HUES48 (cell line): ENCODE data around the gene UNC13A.
"Not testable (repeated sequence)": the region's sequence is repeated elsewhere in the genome, so short reads cannot be mapped to it uniquely, and the experiment has no call there.

ENCODE experiments used
- H3K27ac ChIP-seq: one replicate; pipeline ENCODE4 v1.7.0; 2013; ENCODE audit warnings: low read depth, low read length, inconsistent platforms
- H3K27me3 ChIP-seq: 2 replicates; pipeline ENCODE4 v1.6.1; 2013; ENCODE audit warnings: mild to moderate bottlenecking, low read length; ENCODE audit not compliant: control insufficient read depth, insufficient read depth
- H3K36me3 ChIP-seq: 2 replicates; pipeline ENCODE4 v1.6.1; 2013; ENCODE audit warnings: low read length; ENCODE audit not compliant: control insufficient read depth, insufficient read depth
- H3K4me1 ChIP-seq: 2 replicates; pipeline ENCODE4 v1.6.1; 2013; ENCODE audit warnings: mild to moderate bottlenecking, low read length; ENCODE audit not compliant: control insufficient read depth, insufficient read depth
- H3K4me3 ChIP-seq: 2 replicates; pipeline ENCODE4 v1.5.1; 2013; ENCODE audit warnings: mild to moderate bottlenecking, low read depth, low read length
- H3K9ac ChIP-seq: 2 replicates; pipeline ENCODE4 v1.6.1; 2013; ENCODE audit warnings: mild to moderate bottlenecking, low read depth, low read length, moderate library complexity
- H3K9me3 ChIP-seq: 2 replicates; pipeline ENCODE4 v1.6.1; 2013; ENCODE audit warnings: low read length; ENCODE audit not compliant: control insufficient read depth, insufficient read depth

Gene UNC13A

GRCh38 chr19:17602872-17603510 lies 85.2 kb downstream of the UNC13A start:
- Histone ChIP-seq H3K4me1 (no peaks in the 10 kb centered on the region), H3K4me3 (no peak overlapping the region), H3K9me3 (no peaks in the 10 kb centered on the region), H3K27me3 (no peaks in the 10 kb centered on the region), H3K9ac (no peak overlapping the region), H3K36me3 (no peaks in the 10 kb centered on the region), H3K27ac (no peak overlapping the region)

- Histone ChIP-seq H3K27me3 (no peaks in the 10 kb centered on the region), H3K4me1 (no peaks in the 10 kb centered on the region), H3K36me3 (no peaks in the 10 kb centered on the region), H3K9me3 (no peaks in the 10 kb centered on the region), H3K4me3 (no peak overlapping the region), H3K9ac (no peak overlapping the region), H3K27ac (no peak overlapping the region)
Measured at GRCh38 chr19:17602217-17602616, 85.9 kb downstream of the UNC13A start.

- Histone ChIP-seq H3K9me3 (no peaks in the 10 kb centered on the region), H3K27me3 (no peaks in the 10 kb centered on the region), H3K4me3 (no peak overlapping the region), H3K9ac (no peak overlapping the region), H3K4me1 (no peaks in the 10 kb centered on the region), H3K36me3 (no peaks in the 10 kb centered on the region), H3K27ac (no peak overlapping the region)
Measured at GRCh38 chr19:17601683-17602082, 86.5 kb downstream of the UNC13A start.

- Histone ChIP-seq H3K27me3 (no peaks in the 10 kb centered on the region), H3K27ac (no peak overlapping the region), H3K4me1 (no peaks in the 10 kb centered on the region), H3K36me3 (no peaks in the 10 kb centered on the region), H3K9me3 (no peaks in the 10 kb centered on the region), H3K9ac (no peak overlapping the region), H3K4me3 (no peak overlapping the region)
Measured at GRCh38 chr19:17599780-17600179, 88.4 kb downstream of the UNC13A start.

- Histone ChIP-seq H3K27ac (no peak overlapping the region), H3K36me3 (no peaks in the 10 kb centered on the region), H3K4me1 (no peaks in the 10 kb centered on the region)
Measured at GRCh38 chr19:17598953-17599352, 89.2 kb downstream of the UNC13A start.

GRCh38 chr19:17598063-17598462 lies 90.1 kb downstream of the UNC13A start:
- H3K27ac ChIP-seq, H3K4me3 ChIP-seq, H3K36me3 ChIP-seq, H3K9ac ChIP-seq, H3K9me3 ChIP-seq, H3K27me3 ChIP-seq, H3K4me1 ChIP-seq: not testable (repeated sequence)

More at GRCh38 chr19:17598953-17599352, 89.2 kb downstream of the UNC13A start:
- Histone ChIP-seq H3K9ac (no peak overlapping the region), H3K27me3 (no peaks in the 10 kb centered on the region), H3K4me3 (no peak overlapping the region), H3K9me3 (no peaks in the 10 kb centered on the region)

- H3K9me3 ChIP-seq, H3K36me3 ChIP-seq, H3K27ac ChIP-seq, H3K4me3 ChIP-seq, H3K27me3 ChIP-seq, H3K9ac ChIP-seq, H3K4me1 ChIP-seq: not testable (repeated sequence)
Measured at GRCh38 chr19:17594296-17594695, 93.9 kb downstream of the UNC13A start.

GRCh38 chr19:17590866-17591265 lies 97.3 kb downstream of the UNC13A start:
- Histone ChIP-seq H3K27ac (no peak overlapping the region), H3K36me3 (no peaks in the 10 kb centered on the region), H3K9ac (no peak overlapping the region), H3K4me3 (no peak overlapping the region), H3K4me1 (no peaks in the 10 kb centered on the region), H3K9me3 (no peaks in the 10 kb centered on the region), H3K27me3 (0 out of 2 replicates have a peak, but pooled peaks cover 3% of the 10 kb centered on the region)

- H3K27ac ChIP-seq, H3K4me1 ChIP-seq, H3K4me3 ChIP-seq, H3K36me3 ChIP-seq, H3K9me3 ChIP-seq, H3K27me3 ChIP-seq, H3K9ac ChIP-seq: not testable (repeated sequence)
Measured at GRCh38 chr19:17585395-17585794, 102.8 kb downstream of the UNC13A start.

GRCh38 chr19:17584132-17584531 lies 104.0 kb downstream of the UNC13A start:
- no peaks in the 10 kb centered on the region for H3K27me3 ChIP-seq
- H3K27ac ChIP-seq = no peak overlapping the region
- peaks cover 3% of the 10 kb centered on the region; the same call in 1 of the 2 replicates for H3K4me1 ChIP-seq
- no peaks in the 10 kb centered on the region for H3K9me3 ChIP-seq
- H3K9ac ChIP-seq = no peak overlapping the region
- H3K36me3 ChIP-seq = peaks cover 10% of the 10 kb centered on the region
- no peak overlapping the region for H3K4me3 ChIP-seq

- Histone ChIP-seq H3K27ac (no peak overlapping the region), H3K27me3 (no peaks in the 10 kb centered on the region), H3K4me3 (no peak overlapping the region), H3K9me3 (no peaks in the 10 kb centered on the region), H3K9ac (no peak overlapping the region), H3K4me1 (peaks cover 3% of the 10 kb centered on the region; the same call in 1 of the 2 replicates), H3K36me3 (peaks cover 16% of the 10 kb centered on the region)
Measured at GRCh38 chr19:17582613-17583012, 105.5 kb downstream of the UNC13A start.
